LNCaP clone FGC (cell line): Measurements from ENCODE around the gene MRPL52.
"Not testable (repeated sequence)": the region's sequence is repeated elsewhere in the genome, so short reads cannot be mapped to it uniquely, and the experiment has no call there.

Experiments
- DNase-seq: peaks from one replicate; pipeline ENCODE4 v3.0.0-alpha.2; 2011; ENCODE audit warnings: low read depth
- H3K4me3 ChIP-seq: 2 replicates; pipeline ENCODE4 v1.5.1; 2011; ENCODE audit warnings: mild to moderate bottlenecking, low read depth, low read length, control low read depth
- TF ChIP-seq, protein P1 (sequence below): IDR thresholded peaks from 2 replicates; pipeline ENCODE4 v1.5.1; 2012; ENCODE audit warnings: mild to moderate bottlenecking; ENCODE audit not compliant: control insufficient read depth, insufficient read depth; ENCODE audit errors: extremely low read depth

Gene MRPL52

DNA sequence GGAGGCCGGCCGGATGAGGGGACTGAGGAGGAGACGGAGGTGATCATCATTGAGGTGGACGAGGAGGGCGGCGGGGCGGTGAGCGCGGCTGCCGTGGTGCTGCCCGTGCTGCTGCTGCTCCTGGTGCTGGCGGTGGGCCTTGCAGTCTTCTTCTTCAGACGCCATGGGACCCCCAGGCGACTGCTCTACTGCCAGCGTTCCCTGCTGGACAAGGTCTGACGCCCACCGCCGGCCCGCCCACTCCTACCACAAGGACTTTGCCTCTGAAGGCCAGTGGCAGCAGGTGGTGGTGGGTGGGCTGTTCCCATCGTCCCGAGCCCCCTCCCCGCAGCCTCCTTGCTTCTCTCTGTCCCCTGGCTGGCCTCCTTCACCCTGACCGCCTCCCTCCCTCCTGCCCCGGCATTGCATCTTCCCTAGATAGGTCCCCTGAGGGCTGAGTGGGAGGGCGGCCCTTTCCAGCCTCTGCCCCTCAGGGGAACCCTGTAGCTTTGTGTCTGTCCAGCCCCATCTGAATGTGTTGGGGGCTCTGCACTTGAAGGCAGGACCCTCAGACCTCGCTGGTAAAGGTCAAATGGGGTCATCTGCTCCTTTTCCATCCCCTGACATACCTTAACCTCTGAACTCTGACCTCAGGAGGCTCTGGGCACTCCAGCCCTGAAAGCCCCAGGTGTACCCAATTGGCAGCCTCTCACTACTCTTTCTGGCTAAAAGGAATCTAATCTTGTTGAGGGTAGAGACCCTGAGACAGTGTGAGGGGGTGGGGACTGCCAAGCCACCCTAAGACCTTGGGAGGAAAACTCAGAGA, 16.3 kb downstream of the MRPL52 start:
- H3K4me3 ChIP-seq: no peak overlapping the region
- TF ChIP-seq, protein P1, sequence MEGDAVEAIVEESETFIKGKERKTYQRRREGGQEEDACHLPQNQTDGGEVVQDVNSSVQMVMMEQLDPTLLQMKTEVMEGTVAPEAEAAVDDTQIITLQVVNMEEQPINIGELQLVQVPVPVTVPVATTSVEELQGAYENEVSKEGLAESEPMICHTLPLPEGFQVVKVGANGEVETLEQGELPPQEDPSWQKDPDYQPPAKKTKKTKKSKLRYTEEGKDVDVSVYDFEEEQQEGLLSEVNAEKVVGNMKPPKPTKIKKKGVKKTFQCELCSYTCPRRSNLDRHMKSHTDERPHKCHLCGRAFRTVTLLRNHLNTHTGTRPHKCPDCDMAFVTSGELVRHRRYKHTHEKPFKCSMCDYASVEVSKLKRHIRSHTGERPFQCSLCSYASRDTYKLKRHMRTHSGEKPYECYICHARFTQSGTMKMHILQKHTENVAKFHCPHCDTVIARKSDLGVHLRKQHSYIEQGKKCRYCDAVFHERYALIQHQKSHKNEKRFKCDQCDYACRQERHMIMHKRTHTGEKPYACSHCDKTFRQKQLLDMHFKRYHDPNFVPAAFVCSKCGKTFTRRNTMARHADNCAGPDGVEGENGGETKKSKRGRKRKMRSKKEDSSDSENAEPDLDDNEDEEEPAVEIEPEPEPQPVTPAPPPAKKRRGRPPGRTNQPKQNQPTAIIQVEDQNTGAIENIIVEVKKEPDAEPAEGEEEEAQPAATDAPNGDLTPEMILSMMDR: no peak
- DNase-seq: no peak

DNA sequence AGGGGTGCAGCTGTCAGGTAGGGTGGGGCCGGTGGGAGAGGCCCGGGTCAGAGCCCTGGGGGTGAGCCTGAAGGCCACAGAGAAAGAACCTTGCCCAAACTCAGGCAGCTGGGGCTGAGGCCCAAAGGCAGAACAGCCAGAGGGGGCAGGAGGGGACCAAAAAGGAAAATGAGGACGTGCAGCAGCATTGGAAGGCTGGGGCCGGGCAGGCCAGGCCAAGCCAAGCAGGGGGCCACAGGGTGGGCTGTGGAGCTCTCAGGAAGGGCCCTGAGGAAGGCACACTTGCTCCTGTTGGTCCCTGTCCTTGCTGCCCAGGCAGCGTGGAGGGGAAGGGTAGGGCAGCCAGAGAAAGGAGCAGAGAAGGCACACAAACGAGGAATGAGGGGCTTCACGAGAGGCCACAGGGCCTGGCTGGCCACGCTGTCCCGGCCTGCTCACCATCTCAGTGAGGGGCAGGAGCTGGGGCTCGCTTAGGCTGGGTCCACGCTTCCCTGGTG, 17.2 kb downstream of the MRPL52 start:
- H3K4me3 ChIP-seq: no peak overlapping the region
- DNase-seq: no peak
- TF ChIP-seq, protein P1: no peak

DNA sequence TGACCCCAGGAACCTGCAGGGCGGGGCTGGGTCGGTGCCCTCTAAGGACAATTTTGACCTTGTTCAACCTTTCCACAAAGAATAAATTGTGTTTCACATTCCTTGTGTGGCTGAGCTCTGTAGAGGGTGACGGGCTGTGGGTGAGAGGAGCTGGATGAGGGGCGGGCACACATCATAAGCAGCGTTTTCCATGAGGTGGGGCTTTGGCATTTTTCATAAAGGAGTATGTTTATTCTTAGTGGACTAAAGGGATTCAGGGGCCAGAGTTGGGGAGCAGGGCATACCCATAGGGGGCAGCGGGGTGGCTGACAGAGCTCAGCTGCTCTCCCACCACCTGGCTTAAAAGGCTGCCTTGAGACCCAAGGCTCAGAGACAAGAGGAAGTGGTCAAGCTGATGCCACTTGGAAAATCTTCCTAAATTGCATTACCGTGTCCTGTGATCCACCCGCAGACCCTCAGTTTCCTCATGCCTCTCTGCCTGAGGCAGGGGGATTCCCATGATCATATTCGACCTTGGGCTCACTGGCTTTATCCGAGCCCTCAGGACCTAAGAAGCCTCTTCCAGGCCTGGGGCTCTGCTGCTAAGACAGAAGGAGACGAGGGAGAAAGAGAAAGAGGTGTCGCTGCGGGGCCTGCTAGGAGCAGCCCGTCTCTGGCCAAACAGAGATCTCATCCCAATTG, 18.1 kb downstream of the MRPL52 start:
- TF ChIP-seq, protein P1: no peak
- H3K4me3 ChIP-seq: no peak overlapping the region
- no peak for DNase-seq

DNA sequence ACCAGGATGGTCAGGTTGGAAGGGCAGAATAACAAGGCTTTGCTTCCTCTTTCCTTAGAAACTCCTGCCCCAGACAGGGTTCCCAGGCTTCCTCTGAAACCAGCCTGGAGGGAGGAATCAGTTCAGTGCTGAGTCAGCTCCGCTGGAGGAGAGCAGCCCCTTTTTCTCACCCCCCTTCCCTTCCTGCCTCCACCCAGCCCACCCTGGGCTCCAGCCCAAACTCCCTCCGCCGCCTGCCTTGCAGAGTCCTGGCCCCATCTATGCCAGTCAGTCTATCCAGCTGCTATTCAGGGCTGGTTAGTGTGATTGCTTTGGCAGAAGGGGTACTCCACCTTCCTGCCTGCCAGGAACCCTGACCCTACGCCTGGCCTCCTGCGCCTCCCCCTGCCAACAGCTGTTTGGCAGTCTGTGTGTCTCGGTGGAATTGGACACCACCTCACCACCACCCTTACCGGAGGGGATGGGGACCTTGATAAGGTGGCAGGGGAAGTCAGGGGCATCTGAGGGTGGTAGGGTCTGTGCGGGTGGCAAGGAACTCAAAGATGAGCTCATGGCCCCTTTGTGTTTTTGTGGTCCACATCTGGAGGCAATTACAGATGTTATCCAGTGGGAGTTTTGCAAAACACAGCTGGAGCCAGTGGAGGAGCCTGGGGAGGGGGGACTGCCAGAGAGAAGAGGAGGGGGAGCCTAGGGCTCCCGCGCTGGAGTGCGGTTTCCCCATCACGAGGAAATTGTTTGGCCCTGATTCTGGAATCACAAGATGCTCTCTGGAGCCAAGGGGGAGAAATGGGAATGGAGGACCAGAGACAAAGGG, 18.9 kb downstream of the MRPL52 start:
- no peak overlapping the region for H3K4me3 ChIP-seq
- DNase-seq: no peak
- TF ChIP-seq, protein P1: no peak

DNA sequence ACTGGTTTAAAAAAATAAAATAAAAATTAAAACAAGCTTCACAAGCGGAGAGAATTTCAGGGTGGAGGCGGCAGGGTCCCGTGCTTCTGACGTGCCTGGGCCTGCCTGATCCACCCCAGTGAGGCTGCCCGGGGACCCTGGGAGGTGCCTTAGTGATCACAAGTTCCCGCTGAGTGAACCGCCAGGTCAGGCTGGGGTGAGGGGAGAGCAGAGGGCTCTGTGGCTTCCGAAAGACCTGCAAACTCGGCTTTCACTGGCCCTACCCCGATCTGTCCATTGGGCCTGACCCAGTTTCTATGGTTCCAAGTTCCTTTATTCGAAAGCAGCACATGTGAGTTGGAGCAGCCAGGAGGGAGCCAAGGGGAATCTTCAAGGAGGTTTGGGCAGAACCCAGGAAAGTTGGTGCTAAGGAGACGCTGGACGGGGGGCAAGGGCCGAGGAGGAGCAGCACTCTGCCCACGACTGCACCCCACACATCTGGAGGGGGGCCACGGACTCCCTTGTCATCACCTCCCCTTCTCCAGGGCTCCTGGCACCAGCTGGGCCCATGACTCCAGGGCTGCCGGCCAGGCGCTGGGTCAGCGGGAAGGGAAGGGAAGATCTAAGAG, 19.6 kb downstream of the MRPL52 start:
- TF ChIP-seq, protein P1: no peak
- no peak overlapping the region for H3K4me3 ChIP-seq
- DNase-seq: no peak

DNA sequence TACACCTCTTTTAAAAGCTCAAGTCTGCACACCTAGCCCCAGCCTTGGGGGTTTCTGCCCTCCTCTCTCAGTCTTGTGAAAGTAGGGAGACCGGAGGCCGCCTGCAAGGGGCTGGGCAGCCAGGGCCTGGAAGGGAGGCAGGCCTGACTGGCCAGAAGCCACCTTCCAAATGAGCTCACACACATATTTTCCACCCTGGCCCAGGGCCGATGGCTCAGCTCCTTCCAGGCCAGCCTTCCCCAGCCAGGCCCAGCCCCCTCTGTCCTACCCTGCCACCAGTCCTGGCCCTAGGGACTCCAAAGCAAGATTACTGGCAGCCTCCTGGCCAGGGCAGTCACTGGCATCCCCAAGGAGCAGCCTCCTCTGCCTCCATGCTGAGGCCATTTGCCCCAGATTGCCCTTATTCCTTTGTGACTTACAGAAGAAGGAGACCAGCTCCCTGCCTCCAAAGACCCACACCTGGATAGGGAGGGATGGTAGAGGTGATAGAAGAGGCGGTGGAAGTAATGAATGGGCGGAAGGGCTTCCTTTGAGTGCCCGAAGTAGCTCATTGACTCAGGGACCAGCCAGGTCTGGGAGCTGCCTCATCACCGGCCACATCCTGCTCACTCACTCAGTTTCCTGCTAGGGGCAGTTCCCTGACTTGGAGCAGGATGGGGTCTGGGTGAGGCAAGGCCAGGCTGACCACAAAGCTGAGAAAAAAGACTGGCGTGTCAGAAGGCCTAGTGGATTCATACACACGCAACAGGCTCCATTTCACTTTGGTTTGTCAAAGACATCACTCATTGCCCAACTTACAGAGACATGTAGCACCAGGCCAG, 21.5 kb downstream of the MRPL52 start:
- H3K4me3 ChIP-seq: no peak overlapping the region
- DNase-seq: no peak
- TF ChIP-seq, protein P1: no peak

DNA sequence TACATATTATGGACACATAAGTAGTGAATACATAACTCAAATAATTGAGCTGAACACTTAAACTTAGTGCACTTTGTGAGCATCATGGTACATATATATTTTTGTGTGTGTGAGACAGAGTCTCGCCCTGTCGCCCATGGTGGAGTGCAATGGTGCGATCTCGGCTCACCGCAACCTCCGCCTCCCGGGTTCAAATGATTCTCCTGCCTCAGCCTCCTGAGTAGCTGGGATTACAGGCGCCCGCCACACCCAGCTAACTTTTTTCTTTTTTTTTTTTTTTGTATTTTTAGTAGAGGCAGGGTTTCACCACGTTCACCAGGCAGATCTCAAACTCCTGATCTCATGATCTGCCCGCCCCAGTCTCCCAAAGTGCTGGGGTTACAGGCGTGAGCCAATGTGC, 22.5 kb downstream of the MRPL52 start:
- not testable (repeated sequence) for H3K4me3 ChIP-seq, DNase-seq
